HG02840 (cell line): ENCODE measurements around the gene CLIC6.

ENCODE experiments used
- ATAC-seq: cut with Tn5 transposase; IDR thresholded peaks from one replicate; pipeline ENCODE4 v1.9.1; 2021; ENCODE audit warnings: mild to moderate bottlenecking, moderate library complexity, moderate number of reproducible peaks; ENCODE audit not compliant: unreplicated experiment, low FRiP score

Gene CLIC6

GRCh38 chr21:34761758-34762330 lies 93.0 kb downstream of the CLIC6 start:
- ATAC-seq = no peak

- no peak for ATAC-seq
Measured at GRCh38 chr21:34762786-34763185, 94.0 kb downstream of the CLIC6 start.

- ATAC-seq = no peak
Measured at GRCh38 chr21:34764715-34765284, 96.0 kb downstream of the CLIC6 start.

- no peak for ATAC-seq
Measured at GRCh38 chr21:34765619-34766018, 96.8 kb downstream of the CLIC6 start.

GRCh38 chr21:34766862-34767261 lies 98.1 kb downstream of the CLIC6 start:
- ATAC-seq = no peak
